Measurements from ENCODE around the gene ZNF362.
A peak's percentile ranks its signal among the peaks of the same experiment; 100 is the strongest.

Gene ZNF362, protein sequence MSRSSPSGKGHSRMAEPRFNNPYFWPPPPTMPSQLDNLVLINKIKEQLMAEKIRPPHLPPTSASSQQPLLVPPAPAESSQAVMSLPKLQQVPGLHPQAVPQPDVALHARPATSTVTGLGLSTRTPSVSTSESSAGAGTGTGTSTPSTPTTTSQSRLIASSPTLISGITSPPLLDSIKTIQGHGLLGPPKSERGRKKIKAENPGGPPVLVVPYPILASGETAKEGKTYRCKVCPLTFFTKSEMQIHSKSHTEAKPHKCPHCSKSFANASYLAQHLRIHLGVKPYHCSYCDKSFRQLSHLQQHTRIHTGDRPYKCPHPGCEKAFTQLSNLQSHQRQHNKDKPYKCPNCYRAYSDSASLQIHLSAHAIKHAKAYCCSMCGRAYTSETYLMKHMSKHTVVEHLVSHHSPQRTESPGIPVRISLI

DNA sequence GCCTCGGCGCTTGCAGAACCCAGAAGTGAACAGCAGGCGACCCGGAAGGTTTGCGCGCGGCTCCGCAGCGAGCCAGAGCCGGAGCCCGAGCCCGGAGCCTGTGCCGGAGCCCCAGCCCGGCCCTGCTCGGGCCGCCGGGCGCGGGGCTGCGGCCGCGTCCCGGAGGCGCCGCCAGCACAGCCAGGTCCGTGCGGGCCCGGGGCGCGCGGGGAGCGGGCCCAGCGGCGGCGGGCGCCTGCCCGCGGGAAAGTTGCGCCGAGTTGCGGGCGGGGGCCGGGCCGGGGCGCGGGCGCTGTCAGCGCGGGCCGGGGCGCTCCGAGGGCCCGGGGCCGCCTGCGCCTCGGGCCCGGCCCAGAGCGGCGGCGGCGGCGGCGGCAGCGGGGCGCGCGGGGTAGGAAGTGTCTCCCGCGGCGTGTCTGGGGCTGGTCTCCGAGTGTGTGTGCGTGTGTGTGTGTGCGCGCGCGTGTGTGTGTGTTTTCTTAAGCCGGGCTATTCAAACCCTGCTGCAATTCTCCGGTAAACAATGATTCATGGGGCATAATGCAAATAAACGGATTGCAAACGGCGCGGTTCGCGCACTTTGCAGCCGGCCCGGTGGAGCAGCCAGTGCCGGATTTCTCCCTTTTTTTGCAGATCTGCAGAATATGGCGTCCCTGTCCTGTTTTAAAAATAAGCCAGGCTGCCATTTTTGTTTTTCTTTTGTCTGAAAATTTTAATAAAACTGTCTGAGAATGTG lies at the start of gene ZNF362:
Gene ZNF362, plus strand, starts transcription at position 22 of the 736 bp plus-strand sequence. CDS start 14,083 bp downstream, outside the sequence.
- TF ChIP-seq, protein P1, sequence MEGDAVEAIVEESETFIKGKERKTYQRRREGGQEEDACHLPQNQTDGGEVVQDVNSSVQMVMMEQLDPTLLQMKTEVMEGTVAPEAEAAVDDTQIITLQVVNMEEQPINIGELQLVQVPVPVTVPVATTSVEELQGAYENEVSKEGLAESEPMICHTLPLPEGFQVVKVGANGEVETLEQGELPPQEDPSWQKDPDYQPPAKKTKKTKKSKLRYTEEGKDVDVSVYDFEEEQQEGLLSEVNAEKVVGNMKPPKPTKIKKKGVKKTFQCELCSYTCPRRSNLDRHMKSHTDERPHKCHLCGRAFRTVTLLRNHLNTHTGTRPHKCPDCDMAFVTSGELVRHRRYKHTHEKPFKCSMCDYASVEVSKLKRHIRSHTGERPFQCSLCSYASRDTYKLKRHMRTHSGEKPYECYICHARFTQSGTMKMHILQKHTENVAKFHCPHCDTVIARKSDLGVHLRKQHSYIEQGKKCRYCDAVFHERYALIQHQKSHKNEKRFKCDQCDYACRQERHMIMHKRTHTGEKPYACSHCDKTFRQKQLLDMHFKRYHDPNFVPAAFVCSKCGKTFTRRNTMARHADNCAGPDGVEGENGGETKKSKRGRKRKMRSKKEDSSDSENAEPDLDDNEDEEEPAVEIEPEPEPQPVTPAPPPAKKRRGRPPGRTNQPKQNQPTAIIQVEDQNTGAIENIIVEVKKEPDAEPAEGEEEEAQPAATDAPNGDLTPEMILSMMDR (IDR thresholded peaks at IDR 0.05; ENCODE audit: insufficient read depth, low read length, poor library complexity, severe bottlenecking): no peak
- Histone ChIP-seq H3K4me3 (replicated peaks; ENCODE audit: low read depth, low read length) (peak within 1 kb of the TSS; percentile 59), H3K36me3 (ENCODE audit: control insufficient read depth, insufficient read depth, low read length) (no peaks in the 10 kb centered on the region), H3K27me3 (replicated peaks; ENCODE audit: control insufficient read depth, insufficient read depth, low read length) (no peaks in the 10 kb centered on the region)
- DNase-seq (ENCODE audit: extremely low read depth, insufficient read length): peak; percentile 77

DNA sequence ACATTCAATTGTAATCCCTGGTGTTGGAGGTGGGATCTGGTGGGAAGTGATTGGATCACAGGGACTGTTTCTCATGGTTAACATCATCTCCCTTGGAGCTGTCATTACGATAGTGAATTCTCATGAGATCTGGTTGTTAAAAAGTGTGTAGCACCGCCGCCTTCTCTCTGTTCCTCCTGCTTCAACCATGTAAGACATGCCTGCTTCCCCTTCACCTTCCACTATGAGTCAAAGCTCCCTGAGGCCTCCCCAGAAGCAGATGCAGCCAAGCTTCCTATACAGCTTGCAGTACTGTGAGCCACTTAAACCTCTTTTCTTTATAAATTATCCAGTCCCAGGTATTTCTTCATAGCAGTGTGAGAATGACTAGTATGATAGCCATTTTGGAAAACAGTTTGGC lies 44.3 kb upstream of the ZNF362 start:
- Histone ChIP-seq H3K27me3 (replicated peaks; ENCODE audit: control insufficient read depth, insufficient read depth, low read length) (no peaks in the 10 kb centered on the region), H3K4me3 (replicated peaks; ENCODE audit: low read depth, low read length) (no peak overlapping the region), H3K36me3 (ENCODE audit: control insufficient read depth, insufficient read depth, low read length) (no peaks in the 10 kb centered on the region)
- TF ChIP-seq, protein P1 (IDR thresholded peaks at IDR 0.05; ENCODE audit: insufficient read depth, low read length, poor library complexity, severe bottlenecking): no peak
- DNase-seq (ENCODE audit: extremely low read depth, insufficient read length): no peak

DNA sequence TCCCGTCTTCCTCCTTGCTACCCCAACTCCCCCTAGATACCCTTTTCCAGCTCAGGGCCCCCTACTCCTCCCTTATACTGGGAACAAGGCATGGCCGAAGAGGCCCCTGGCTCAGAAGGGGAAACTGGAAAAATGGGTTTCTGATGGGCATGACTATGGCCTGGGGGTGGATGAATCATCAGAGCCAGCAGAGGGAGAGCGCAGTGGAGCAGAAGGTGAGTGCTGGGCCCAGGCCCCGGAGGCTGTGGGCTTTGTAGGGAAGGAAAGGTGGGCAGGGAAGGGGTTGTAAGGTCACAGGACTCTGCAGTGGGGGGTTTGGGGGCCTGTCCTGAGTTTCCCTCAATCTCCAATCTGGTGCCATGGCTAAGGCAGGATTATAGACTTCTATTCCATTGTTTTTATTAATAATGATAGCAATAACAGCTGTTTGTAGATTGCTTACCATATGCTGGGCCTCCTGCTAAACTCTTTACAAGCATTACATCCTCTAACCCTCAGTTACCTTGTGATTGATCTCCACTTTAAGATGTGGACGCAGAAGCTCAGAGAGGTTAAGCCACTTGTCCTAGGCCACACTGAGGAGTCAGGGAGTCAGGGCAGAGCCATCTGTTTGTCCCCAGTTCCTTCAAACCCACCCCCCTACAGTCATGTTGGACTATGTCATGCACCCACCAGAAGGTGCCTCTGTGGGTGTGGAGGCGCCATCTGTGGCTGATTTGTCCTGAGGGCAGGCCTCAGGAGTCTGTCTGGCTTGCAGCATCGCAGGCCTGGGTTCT lies 36.2 kb upstream of the ZNF362 start:
- Histone ChIP-seq H3K4me3 (replicated peaks; ENCODE audit: low read depth, low read length) (no peak overlapping the region), H3K36me3 (ENCODE audit: control insufficient read depth, insufficient read depth, low read length) (no peaks in the 10 kb centered on the region), H3K27me3 (replicated peaks; ENCODE audit: control insufficient read depth, insufficient read depth, low read length) (no peaks in the 10 kb centered on the region; the same call in 1 of the 2 replicates)
- TF ChIP-seq, protein P1 (IDR thresholded peaks at IDR 0.05; ENCODE audit: insufficient read depth, low read length, poor library complexity, severe bottlenecking): no peak
- DNase-seq (ENCODE audit: extremely low read depth, insufficient read length): no peak

DNA sequence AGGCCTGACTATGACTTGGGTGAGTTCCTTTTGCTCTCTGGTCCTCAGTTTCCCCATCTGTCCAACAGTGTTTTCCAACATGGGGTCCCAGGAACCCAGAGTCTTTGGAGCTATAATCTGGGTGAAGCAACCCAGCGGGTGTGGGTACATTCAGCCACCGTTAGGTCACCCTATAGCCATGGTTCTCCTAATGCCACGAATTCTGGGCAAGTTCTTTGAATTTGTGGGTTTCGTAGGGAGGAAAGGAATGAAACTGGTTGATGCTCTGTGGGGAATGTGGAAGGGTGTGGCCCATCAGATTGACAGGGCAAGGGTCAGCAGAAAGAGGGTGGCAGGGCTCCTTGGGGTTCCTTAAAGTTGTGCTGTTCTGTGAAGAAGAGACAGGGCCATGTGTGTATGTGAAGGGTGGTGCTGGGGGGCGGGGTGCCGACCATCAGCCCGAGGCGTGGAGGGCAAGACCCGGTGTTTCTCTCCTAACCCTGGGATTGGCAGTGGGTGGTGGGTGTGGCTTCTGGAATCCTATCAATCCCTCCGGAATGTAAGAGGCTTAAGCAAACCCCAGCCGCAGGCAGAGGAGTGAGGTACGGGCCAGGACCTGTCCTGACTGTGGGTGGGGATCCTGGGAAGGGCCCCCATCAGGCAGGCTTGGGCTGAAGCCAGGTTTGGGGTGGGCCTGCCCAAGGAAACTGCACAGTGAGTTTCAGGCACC lies 35.5 kb upstream of the ZNF362 start:
- H3K36me3 ChIP-seq (ENCODE audit: control insufficient read depth, insufficient read depth, low read length): no peaks in the 10 kb centered on the region
- no peak for DNase-seq (ENCODE audit: extremely low read depth, insufficient read length)
- H3K4me3 ChIP-seq (replicated peaks; ENCODE audit: low read depth, low read length): no peak overlapping the region
- TF ChIP-seq, protein P1 (IDR thresholded peaks at IDR 0.05; ENCODE audit: insufficient read depth, low read length, poor library complexity, severe bottlenecking): no peak
- no peaks in the 10 kb centered on the region; the same call in 1 of the 2 replicates for H3K27me3 ChIP-seq (replicated peaks; ENCODE audit: control insufficient read depth, insufficient read depth, low read length)

DNA sequence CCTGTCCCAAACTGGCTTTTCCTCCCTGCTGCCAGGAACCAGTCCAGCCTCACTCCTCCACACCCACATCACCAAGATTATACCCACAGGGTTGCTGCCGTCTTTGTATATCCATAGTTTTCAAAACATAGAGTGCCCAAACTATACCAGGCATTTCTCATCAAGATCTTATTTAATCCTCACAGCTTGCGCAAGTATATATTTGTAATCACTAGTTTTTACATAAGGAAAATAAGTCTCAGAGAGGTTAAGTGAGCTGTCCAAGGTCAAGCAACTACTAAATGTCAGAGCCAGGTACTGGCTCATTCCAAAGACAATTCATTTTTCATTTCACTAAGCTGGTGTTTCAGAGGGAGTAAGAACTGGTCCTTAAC lies 34.9 kb upstream of the ZNF362 start:
- DNase-seq (ENCODE audit: extremely low read depth, insufficient read length): no peak
- TF ChIP-seq, protein P1 (IDR thresholded peaks at IDR 0.05; ENCODE audit: insufficient read depth, low read length, poor library complexity, severe bottlenecking): no peak
- no peaks in the 10 kb centered on the region; the same call in 1 of the 2 replicates for H3K27me3 ChIP-seq (replicated peaks; ENCODE audit: control insufficient read depth, insufficient read depth, low read length)
- H3K4me3 ChIP-seq (replicated peaks; ENCODE audit: low read depth, low read length): no peak overlapping the region
- no peaks in the 10 kb centered on the region for H3K36me3 ChIP-seq (ENCODE audit: control insufficient read depth, insufficient read depth, low read length)

Data from GM06990 (cell line).